HG02981 (cell line): ENCODE data around the gene TCEA2.

Experiments
- ATAC-seq: cut with Tn5 transposase; IDR thresholded peaks from one replicate; pipeline ENCODE4 v1.9.1; 2021; ENCODE audit warnings: mild to moderate bottlenecking, moderate library complexity; ENCODE audit not compliant: unreplicated experiment

TCEA2 gene

DNA sequence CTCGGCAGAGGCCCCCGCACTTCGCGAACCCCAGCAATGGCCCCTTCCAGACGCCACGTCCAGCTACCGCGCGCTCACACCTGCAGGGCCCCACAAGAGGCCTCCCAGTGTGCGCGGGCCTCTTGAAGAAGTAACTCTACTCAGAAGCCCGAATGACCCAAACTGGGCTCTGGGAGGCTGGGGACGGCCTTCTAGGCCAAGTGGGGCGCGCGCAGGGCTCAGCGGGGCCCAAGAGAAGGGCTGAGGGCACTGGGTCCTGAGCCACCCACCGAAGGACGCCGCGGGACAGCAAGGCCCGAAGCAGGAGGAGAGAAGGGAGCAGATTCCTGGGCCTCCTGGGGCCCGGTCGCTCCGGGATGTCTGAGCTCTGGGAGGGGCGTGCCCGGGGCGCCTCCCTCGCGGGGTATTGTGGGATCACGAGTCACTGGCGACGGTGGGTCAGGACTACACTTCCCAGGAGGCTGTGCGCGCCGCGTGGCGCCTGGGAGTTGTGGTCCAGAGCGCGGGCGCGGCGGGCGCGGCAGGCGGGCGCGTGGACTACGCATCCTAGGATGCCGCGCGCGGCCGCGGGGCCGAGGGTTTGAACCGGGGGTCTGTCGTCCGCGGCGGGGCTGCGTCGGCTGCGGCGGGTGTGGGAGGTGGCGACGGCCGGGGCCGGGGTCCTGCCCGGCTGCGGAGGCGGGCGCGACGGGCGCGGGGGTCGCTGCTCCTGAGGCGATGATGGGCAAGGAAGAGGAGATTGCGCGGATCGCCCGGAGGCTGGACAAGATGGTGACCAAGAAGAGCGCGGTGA is at the start of gene TCEA2:
TCEA2 (plus strand) TSS at position 603 of the 793 bp plus-strand sequence; CDS start at position 718, 115 bp downstream.
- peak; percentile 76 for ATAC-seq

DNA sequence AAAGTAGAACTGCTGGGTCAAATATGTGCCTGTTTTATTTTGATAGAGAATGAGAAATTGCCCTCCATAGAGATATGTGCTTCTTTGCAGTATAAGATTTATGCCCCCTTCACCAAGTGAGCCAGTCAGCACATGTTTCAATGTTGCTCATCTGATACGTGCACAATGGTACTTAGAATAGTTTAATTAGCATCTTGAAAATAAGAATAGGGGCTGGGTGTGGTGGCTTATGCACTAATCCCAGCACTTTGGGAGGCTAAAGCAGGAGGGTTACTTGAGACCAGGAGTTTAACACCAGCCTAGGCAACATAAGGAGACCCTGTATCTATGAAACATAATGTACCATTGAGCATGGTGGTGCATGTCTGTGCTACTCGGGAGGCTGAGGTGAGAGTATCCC is 47.4 kb upstream of the TCEA2 start:
- ATAC-seq, result no peak

GRCh38 chr20:64021124-64021975 is 41.6 kb upstream of the TCEA2 start:
- ATAC-seq, result no peak

DNA sequence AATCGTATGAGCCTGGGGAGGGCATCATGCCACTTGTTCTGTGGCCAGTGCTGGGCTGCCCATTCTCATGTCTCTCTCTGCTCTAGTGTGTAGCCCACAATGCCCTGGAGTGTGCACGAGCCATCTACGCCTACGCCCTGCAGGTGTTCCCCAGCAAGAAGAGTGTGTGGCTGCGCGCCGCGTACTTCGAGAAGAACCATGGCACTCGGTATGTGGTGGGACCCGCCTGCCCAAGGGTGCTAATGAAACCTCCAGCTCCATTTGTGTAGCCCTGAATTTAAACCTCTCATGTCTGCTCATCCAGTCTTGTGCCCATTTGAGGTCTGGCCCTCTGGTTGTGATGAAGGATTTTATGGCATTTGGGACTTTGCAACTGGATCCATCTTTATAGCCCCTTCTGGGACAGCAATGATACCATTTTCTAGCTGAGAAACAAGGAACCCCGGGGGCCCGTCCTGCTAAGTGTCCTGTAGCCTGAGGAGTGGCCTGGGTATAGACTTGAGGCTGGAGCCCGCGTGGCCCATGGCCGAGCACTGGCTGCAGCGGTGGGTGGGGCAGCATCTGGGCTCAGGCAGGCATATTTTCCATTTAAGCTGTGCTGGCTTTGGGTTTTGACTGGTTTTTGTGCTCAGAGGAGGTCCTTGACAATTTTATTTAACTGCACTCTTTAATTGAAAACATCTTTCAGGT is 40.2 kb upstream of the TCEA2 start:
- ATAC-seq, result no peak

GRCh38 chr20:64023361-64024140 is 39.4 kb upstream of the TCEA2 start:
- no peak for ATAC-seq

DNA sequence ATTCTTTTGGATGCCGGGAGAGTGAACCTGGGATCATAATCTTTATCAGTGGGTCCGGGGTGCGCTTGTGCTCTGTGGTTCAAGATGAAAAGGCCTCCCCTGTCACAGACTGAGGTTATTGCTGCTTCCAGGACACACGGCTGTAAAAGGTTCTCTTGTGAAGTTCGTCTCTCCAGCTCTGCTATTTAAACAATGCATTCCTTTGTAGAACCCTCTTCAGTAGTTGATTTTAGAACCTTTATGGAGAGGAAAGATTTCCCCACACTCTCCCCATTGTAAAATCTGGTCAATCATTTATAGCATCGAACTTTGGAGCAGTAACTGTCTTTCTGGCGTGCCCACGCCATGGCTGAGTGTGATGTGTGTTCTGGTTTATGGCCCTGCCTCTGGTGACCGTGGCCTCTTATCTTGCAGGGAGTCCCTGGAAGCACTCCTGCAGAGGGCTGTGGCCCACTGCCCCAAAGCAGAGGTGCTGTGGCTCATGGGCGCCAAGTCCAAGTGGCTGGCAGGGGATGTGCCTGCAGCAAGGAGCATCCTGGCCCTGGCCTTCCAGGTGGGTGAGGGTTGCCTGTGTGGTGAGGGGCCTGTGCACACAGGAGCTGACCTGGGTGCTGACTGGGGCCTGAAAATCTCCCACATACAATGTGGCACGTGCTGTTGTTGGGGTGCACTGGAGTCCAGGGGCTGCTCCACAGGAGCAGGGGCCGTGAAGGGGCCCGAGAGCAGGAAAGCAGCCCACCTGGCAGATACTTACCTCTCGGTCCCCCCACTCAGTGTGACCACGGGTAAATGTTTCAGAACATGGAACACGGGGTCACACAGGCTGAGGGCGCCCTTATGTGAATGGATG is 38.6 kb upstream of the TCEA2 start:
- no peak for ATAC-seq

- no peak for ATAC-seq
Measured at GRCh38 chr20:64025101-64025825, 37.7 kb upstream of the TCEA2 start.

DNA sequence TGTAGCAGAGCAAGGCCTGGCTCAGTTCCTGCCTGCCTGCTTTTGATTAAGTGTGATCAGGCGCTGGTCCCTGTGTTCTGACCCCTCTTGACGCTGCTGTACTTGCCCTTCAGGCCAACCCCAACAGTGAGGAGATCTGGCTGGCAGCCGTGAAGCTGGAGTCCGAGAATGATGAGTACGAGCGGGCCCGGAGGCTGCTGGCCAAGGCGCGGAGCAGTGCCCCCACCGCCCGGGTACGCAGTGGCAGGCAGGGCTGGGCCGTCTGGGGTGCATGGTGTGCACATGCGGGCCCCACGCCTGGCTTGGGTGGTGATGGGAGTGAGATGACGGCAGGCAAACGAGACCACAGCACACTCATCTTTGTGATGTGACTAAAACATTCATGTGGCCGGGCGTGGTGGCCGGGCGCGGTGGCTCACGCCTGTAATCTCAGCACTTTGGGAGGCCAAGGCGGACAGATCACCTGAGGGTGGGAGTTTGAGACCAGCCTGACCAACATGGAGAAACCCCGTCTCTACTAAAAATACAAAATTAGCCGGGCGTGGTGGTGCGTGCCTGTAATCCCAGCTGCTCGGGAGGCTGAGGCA is 37.1 kb upstream of the TCEA2 start:
- ATAC-seq, result no peak

DNA sequence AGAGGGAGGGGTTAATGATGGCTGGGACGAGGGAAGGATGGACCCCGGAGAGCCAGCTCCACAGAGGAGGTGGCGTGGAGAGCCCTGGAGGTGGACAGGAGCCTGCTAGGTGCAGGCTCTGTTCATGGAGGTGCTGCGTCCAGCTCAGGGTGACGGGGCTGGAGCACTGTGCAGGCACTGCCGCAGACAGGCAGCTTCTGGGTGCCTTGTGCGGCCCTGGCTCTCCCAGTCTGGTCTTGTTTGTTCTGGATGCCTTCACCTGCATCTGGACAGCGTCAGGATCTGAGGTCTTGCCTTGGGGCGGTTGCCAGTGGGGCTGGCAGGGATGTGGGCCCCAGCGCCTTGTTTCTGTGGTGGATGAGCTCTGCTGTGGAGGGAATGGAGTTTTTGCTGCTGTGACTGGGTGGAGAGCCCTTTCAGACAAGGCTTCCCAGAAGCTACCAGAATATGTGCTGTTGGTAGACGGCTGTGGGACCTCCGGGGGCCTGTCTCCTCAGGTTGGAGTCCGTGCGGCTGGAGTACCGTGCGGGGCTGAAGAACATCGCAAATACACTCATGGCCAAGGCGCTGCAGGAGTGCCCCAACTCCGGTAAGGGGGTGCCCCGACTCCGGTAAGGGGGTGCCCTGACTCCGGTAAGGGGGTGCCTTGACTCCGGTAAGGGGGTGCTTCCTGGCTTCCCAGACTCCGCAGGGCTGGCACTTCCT is 34.9 kb upstream of the TCEA2 start:
- no peak for ATAC-seq

- ATAC-seq, result no peak
Measured at GRCh38 chr20:64029293-64030117, 33.5 kb upstream of the TCEA2 start.

DNA sequence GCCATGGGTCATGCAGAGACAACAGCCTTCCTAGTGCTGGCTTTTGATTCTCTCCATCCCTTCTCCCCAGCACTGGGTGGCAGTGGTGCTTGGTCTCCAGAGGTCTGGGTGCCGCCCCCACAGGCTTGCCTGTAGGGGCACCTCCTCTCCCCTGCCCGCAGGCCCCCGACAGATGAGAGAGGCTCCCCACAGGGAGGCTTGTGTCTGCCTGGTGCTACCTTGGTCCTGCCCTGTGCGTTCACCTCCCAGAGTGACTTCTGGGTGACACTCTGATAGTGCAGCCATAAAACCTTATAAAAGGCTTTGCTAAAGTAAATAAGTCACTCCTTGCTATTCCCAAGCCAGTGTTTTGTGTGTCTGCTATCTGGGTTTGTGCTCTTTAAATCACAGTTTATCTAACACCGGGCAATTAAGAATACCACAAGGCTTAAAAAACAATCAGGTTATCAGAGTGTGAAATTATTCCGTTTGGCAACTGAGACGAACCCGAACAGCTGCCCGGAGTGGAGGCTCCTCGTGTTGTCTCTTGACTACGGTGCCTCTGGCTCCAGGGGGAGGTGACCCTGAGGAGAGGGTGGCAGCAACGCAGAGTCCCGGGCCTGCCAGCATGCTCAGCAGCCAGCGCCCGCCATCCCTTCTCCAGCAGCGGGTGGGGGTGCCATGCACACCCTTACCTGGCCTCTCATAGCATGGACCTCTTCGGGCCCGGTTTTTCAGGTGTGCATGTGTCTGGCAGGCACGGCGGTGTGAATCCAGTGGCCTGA is 32.4 kb upstream of the TCEA2 start:
- ATAC-seq, result no peak

GRCh38 chr20:64031822-64032314 is 31.1 kb upstream of the TCEA2 start:
- no peak for ATAC-seq

- no peak for ATAC-seq
Measured at GRCh38 chr20:64032706-64033624, 30.0 kb upstream of the TCEA2 start.

GRCh38 chr20:64033981-64034493 is 29.0 kb upstream of the TCEA2 start:
- ATAC-seq, result no peak
